Lung microvascular endothelial cell (primary cell): Measurements from ENCODE around the gene NPC1L1. TPM values are rescaled to one million over a fixed set of nuclear protein-coding genes. Genes with fewer than 3 reads are reported as not detected.
"Not testable (repeated sequence)": the region's sequence is repeated elsewhere in the genome, so short reads cannot be mapped to it uniquely, and the experiment has no call there.

ENCODE experiments used
- DNase-seq, 2 donors: peaks; one replicate each; pipeline versions ENCODE4 v3.0.0 to v3.0.0-alpha.2; 2010; ENCODE audit warnings: low read depth in 2 of 2
- total RNA-seq: library from RNA; depleted of rRNA; stranded (reverse); fragments of >200 nt; gene quantifications from 2 replicates; pipeline ENCODE4 v1.2.1, GENCODE V29; 2014

NPC1L1 gene
- total RNA-seq, 1 donor from 2014 or later, result not detected

- DNase-seq, result peak; percentile 71 to 79
Measured at GRCh38 chr7:44565097-44565794, 24.1 kb upstream of the NPC1L1 start.

- DNase-seq, result no peak
Measured at GRCh38 chr7:44564606-44565005, 23.5 kb upstream of the NPC1L1 start.

DNA sequence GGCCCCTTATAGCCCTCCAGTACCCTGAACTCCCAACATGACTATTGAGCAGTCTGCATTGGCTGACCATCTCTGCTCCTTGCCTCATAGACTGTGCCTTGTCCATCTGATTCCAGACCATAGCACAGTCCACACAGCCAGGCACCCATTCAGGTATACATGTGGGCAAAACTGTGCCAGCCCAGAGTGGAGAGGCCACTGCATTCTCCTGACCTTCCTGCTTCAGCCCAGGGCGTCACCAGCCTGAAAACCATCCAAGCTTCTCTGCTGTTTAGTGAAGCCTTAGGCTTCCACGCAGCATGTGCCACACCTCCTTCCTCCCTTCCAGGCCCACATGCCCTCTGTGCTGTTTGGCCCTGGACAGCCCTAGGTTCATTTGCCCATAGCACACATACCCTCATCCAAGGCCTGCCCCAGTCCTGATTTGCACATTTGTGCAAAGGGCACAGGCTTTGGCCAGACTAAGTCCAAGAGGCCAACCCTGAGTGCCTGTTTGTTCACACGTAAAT is 22.1 kb upstream of the NPC1L1 start:
- DNase-seq, result no peak

- not testable (repeated sequence) for DNase-seq
Measured at GRCh38 chr7:44562622-44562962, 21.5 kb upstream of the NPC1L1 start.

- peak in 1 of 2 donors; percentile 47 for DNase-seq
Measured at GRCh38 chr7:44561962-44562621, 21.0 kb upstream of the NPC1L1 start.

DNA sequence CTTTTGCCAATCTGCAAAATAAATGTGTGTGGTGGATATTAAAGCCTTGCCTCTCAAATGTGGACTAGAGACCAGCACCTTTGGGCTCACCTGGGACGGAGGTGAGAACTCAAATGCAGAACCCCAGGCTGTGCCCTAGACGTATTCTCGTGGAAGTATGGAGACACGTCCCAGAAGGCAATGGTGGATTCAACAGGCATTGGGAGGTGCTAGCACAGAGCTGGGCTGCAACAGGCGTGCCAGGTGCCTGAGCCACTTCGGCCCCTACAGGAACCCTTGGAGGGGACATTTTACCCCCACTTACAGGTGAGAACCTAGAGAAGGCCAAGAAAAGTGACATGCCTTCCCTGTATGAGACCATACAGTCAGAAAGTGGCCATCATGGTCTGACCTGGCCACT is 20.4 kb upstream of the NPC1L1 start:
- no peak for DNase-seq

DNA sequence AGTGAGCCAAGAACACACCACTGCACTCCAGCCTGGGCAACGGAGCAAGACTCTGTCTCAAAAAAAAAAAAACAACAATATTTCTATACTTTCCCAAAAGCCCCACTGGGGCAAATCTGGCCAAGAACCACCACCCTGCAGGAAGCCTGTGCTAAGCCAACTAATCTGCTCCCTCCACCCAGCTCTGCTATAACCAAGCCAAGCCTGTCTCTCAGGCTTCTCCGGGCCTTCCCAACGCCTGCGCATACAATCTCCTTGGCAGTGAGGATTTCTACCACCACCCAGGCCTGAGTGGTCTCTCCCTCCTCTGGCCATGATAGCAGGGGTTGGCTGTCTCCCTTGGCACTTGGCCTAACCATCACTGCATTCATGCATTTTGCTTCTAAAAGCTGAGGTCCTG is 18.4 kb upstream of the NPC1L1 start:
- DNase-seq, result no peak

GRCh38 chr7:44557485-44557884 is 16.4 kb upstream of the NPC1L1 start:
- no peak for DNase-seq

GRCh38 chr7:44555350-44555749 is 14.2 kb upstream of the NPC1L1 start:
- DNase-seq, result no peak

- DNase-seq, result not testable (repeated sequence)
Measured at GRCh38 chr7:44552473-44553005, 11.4 kb upstream of the NPC1L1 start.

DNA sequence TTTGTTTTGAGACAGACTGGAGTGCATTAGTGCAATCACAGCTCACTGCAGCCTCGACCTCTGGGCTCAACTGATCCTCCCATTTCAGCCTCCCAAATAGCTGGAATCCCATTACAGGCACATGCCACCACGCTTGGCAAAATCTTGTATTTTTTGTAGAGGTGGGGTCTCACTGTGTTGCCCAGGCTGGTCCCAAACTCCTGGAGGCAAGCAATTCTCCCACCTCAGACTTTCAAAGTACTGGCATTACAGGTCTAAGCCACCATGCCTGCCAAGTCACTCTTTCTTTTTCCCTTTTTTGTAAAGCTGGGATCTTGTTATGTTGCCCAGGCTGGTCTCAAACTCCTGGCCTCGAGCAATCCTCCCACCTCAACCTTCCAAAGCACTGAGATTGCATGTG is 8.3 kb upstream of the NPC1L1 start:
- DNase-seq, result no peak

DNA sequence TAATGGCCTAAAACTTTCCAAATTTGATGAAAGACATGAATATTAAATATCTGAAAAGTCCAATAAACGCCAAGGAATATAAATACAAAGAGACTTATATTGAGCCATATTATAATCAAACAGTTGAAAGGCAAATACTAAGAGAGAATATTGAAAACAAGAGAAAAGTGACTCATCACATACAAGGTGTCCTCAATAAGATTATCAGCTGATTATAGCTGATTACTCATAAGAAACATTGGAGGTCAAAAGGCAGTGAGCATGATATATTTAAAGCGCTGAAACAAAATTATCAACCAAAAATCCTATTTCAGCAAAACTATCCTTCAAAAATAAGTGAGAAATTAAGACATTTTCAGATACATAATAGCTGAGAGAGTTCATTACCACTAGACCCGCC is 7.8 kb upstream of the NPC1L1 start:
- DNase-seq, result no peak

DNA sequence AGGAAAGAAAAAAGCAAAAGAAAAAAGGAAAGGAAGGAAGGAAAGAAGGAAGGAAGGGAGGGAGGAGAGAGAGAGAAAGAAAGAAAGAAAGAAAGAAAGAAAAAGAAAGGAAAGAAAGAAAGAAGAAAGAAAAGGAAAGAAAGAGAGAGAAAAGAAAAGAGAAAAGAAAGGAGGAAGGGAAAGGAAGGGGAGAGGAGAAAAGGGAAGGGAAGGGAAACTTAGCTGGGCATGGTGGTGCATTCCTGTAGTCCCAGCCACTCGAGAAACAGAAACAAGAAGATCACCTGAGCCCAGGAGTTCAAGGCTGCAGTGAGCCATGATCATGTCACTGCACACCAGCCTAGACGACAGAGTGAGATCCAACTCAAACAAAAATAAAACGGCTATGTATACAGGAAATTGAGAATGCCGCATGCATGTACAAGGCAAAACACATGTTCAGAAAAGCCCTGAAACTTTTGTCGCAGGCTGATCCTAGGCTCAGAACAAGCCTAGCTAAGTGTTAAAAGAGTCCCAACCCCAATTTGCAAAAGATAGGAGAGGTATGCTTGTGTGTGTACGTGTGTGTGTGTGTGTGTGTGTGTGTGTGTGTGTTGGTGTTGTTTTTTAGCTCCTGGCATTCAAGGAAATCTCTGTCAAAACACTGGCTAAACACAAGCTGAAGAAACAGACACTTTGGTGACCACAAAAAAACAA is 6.6 kb upstream of the NPC1L1 start:
- DNase-seq, result peak in 1 of 2 donors; percentile 21

- no peak for DNase-seq
Measured at GRCh38 chr7:44541876-44542610, 913 bp upstream of the NPC1L1 start.

- DNase-seq, result no peak
Measured at GRCh38 chr7:44540592-44541027, 520 bp downstream of the NPC1L1 start.

- no peak for DNase-seq
Measured at GRCh38 chr7:44539669-44540506, 1.2 kb downstream of the NPC1L1 start.

DNA sequence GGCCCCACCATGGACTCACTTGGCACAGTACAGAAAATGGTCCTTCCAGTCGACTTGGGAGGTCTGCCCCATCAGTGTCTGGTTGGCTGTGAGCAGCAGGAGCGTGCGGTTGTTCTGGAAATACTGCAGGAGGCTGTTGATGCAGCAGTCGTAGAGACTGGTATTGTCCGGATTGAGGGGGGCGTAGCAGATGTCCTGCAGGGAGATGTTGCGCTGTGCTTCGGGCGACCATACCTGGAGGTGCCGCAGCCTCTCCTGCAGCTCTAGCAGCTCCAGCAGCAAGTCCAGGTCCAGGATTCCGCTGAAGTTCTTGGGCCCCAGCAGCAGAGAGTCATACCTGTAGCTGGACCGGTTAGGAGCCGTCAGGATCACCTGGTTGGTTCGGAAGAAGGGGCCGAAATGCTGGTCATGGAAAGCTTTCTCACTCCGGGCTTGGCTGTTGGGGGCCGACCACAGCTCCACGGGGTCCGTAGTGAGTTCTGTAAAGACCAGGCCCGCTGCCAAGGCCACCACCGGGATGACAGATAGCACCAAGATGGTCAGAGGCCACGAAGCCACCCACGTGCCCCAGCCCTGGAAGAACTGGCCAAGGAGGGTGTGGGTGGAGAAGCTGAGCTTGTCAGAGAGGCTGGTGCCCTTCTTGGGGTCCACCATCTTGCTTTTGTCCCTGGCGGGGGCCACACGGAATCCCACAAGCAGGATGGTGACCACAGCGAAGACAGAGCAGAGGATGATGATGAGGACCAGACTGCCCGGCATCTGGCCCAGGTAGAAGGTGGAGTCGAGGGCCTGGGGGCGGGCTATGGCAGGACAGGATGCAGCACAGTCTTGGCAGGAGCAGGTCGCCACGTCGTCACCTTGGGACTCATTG is 2.1 kb downstream of the NPC1L1 start:
- no peak for DNase-seq

- no peak for DNase-seq
Measured at GRCh38 chr7:44538093-44538797, 2.9 kb downstream of the NPC1L1 start.

DNA sequence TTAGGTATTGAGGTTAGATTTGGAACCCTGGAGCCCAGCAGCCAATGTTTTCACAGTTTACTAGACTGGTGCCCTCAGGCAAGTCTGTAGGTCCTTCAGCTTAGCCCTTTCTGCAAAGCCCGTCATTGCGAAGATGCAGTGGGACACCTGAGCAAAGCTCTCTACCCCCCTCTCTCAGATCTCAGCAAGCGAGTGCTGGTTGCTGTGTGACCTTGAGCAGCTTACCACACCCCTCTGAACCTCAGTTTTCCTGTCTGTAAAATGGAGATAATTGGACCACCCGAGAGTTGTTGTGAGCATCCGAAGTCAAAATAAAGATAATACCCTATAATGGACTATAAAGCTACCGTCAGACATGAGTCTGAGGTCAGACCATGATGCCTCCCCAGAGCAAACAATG is 3.7 kb downstream of the NPC1L1 start:
- DNase-seq, result no peak
